Body of pancreas (tissue), 4 donors: ENCODE data around the gene IFT122.
"Not testable (repeated sequence)": the region's sequence is repeated elsewhere in the genome, so short reads cannot be mapped to it uniquely, and the experiment has no call there.

Source experiments
- CTCF ChIP-seq, 7 experiments: fragments of 450-650 bp in 4 of 7; fragments of 200-600 bp in 3 of 7; sonication (generic) in 3 of 7; IDR thresholded peaks; one replicate each; pipeline ENCODE4 v1.5.1; 2016 to 2019; ENCODE audit warnings: antibody characterized with exemption in 7 of 7
- POLR2A ChIP-seq, 3 donors: fragments of 450-650 bp; IDR thresholded peaks; one replicate each; pipeline ENCODE4 v1.6.1; 2016; ENCODE audit warnings: antibody characterized with exemption in 3 of 3, mild to moderate bottlenecking in 2 of 3

DNA sequence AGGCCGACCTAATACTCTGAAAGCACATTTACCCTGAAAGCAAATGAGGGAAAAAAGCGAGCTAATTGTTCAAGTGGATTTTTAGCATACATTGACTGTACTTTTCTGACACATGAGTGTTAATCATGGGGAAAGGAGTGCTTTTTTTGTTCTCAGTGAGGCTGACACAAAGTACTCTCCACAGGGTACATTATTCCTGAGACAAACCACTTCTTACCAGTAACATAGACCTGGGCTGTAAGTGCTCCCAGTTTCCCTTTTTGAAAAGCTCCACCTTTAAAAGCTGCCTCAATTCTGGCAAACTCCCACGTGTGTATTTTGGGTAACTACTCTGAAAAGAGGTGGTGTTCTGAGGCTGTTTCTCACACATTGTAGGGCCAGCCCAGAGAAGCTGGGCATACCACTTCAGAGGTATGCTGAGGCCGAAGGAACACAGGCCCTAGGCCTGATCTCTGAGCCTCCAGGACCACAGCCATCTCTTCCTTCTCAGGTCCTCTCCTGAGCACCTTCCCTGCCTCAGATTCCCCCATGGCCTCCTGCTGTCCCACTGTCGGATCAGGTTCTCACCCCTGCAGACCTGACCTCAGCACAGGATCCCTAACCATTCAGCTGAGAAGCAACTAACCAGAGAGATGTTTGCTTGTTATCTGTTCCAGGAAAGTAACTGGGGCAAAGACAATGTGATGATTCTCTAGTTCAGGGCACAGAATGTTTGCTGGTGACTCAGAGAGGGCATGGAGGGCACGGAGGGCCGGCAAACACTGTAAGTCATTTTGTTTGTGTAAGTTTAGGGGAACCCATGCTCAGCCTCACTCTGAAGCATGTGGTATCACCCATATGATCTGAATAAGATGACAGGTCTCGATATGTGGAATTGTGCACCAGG, 58.8 kb downstream of the IFT122 start:
- TF ChIP-seq CTCF, POLR2A (IDR thresholded peaks at IDR 0.05): not testable (repeated sequence)
